Smooth muscle cell (in vitro differentiated cells): ENCODE results near the gene MRGPRD. TPM values are rescaled to one million over a fixed set of nuclear protein-coding genes. Genes with fewer than 3 reads are reported as not detected.

ENCODE experiments used
- DNase-seq: peaks from one replicate; lab custom pipeline; 2025; ENCODE audit not compliant: unreplicated experiment; lab: John Stamatoyannopoulos, UW
- H2AFZ ChIP-seq: fragments of 200-600 bp; sonication (generic); 2 replicates; pipeline ENCODE4 v1.6.0; 2016; ENCODE audit warnings: antibody characterized with exemption, low read depth, mild to moderate bottlenecking
- H3F3A ChIP-seq: fragments of 200-600 bp; sonication (generic); 2 replicates; pipeline ENCODE4 v1.6.0; 2017; ENCODE audit warnings: antibody characterized with exemption, low read depth
- H3K27ac ChIP-seq: fragments of 200-600 bp; sonication (generic); 2 replicates; pipeline ENCODE4 v1.5.1; 2016; ENCODE audit warnings: low read depth, mild to moderate bottlenecking
- H3K27me3 ChIP-seq: fragments of 200-600 bp; sonication (generic); 2 replicates; pipeline ENCODE4 v1.6.1; 2016; ENCODE audit warnings: low read depth, mild to moderate bottlenecking
- H3K36me3 ChIP-seq: fragments of 200-600 bp; sonication (generic); 2 replicates; pipeline ENCODE4 v1.5.1; 2016; ENCODE audit warnings: low read depth
- H3K4me1 ChIP-seq: fragments of 200-600 bp; sonication (generic); 2 replicates; pipeline ENCODE4 v1.5.1; 2016; ENCODE audit warnings: low read depth
- H3K4me2 ChIP-seq: fragments of 200-600 bp; sonication (generic); 2 replicates; pipeline ENCODE4 v1.6.0; 2016; ENCODE audit warnings: mild to moderate bottlenecking
- H3K4me3 ChIP-seq: fragments of 200-600 bp; sonication (generic); 2 replicates; pipeline ENCODE4 v1.5.1; 2016; ENCODE audit warnings: mild to moderate bottlenecking
- H3K79me2 ChIP-seq: fragments of 200-600 bp; sonication (generic); 2 replicates; pipeline ENCODE4 v1.6.0; 2016; ENCODE audit warnings: low read depth, mild to moderate bottlenecking
- H3K9ac ChIP-seq: fragments of 200-600 bp; sonication (generic); 2 replicates; pipeline ENCODE4 v1.6.0; 2016; ENCODE audit warnings: low read depth
- H3K9me3 ChIP-seq: fragments of 200-600 bp; sonication (generic); replicated peaks from 2 replicates; pipeline ENCODE4 v1.5.1; 2016; ENCODE audit warnings: low read depth
- H4K20me1 ChIP-seq: fragments of 200-600 bp; sonication (generic); 2 replicates; pipeline ENCODE4 v1.6.0; 2016; ENCODE audit warnings: low read depth
- WGBS: methylation state at CpG from one replicate; pipeline ENCODE4 v1.1.7; 2016; ENCODE audit warnings: low lambda C conversion rate; 5-methylcytosine and 5-hydroxymethylcytosine counted together
- polyA plus RNA-seq: library from polyadenylated mRNA; unstranded; fragments of >200 nt; fragmentation: Nextera tagmentation; extraction: Ambion mirVana; gene quantifications from 2 replicates; pipeline ENCODE4 v1.2.1, GENCODE V29; 2016
- total RNA-seq: library from RNA; depleted of rRNA; stranded (reverse); fragments of >200 nt; gene quantifications from 2 replicates; pipeline ENCODE4 v1.2.3, GENCODE V29; 2014
- TF ChIP-seq, protein P1 (sequence below): fragments of 200-600 bp; sonication (generic); IDR thresholded peaks from 2 replicates; pipeline ENCODE4 v1.5.1; 2017; ENCODE audit warnings: borderline replicate concordance, mild to moderate bottlenecking, antibody characterized with exemption; ENCODE audit not compliant: insufficient read depth, poor library complexity, severe bottlenecking

Gene MRGPRD
- total and polyA plus RNA-seq, 2 experiments from 2014 or later = not detected

DNA sequence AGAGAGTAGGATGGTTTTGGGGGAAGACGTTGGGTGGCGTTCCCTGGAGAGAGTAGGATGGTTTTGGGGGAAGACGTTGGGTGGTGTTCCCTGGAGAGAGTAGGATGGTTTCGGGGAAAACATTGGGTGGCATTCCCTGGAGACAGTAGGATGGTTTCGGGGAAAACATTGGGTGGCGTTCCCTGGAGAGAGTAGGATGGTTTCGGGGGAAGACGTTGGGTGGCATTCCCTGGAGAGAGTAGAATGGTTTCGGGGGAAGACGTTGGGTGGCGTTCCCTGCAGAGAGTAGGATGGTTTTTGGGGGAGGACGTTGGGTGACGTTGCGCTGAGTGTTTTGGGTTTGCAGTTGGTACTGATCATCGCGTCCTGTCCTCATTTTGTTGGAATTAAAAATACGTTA is 48.9 kb downstream of the MRGPRD start:
- Histone ChIP-seq H3K27ac (no peak overlapping the region), H3K36me3 (no peaks in the 10 kb centered on the region), H3K27me3 (no peaks in the 10 kb centered on the region), H3F3A (no peaks in the 10 kb centered on the region), H3K4me1 (no peaks in the 10 kb centered on the region), H2AFZ (no peak overlapping the region), H3K9me3 (no peaks in the 10 kb centered on the region), H3K79me2 (no peaks in the 10 kb centered on the region), H3K9ac (no peak overlapping the region), H3K4me3 (no peak overlapping the region), H4K20me1 (no peaks in the 10 kb centered on the region), H3K4me2 (no peak overlapping the region)
- no peak for DNase-seq
- TF ChIP-seq, protein P1, sequence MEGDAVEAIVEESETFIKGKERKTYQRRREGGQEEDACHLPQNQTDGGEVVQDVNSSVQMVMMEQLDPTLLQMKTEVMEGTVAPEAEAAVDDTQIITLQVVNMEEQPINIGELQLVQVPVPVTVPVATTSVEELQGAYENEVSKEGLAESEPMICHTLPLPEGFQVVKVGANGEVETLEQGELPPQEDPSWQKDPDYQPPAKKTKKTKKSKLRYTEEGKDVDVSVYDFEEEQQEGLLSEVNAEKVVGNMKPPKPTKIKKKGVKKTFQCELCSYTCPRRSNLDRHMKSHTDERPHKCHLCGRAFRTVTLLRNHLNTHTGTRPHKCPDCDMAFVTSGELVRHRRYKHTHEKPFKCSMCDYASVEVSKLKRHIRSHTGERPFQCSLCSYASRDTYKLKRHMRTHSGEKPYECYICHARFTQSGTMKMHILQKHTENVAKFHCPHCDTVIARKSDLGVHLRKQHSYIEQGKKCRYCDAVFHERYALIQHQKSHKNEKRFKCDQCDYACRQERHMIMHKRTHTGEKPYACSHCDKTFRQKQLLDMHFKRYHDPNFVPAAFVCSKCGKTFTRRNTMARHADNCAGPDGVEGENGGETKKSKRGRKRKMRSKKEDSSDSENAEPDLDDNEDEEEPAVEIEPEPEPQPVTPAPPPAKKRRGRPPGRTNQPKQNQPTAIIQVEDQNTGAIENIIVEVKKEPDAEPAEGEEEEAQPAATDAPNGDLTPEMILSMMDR = no peak
- WGBS = 94% methylated on average over 17 of the region's 17 CpGs

DNA sequence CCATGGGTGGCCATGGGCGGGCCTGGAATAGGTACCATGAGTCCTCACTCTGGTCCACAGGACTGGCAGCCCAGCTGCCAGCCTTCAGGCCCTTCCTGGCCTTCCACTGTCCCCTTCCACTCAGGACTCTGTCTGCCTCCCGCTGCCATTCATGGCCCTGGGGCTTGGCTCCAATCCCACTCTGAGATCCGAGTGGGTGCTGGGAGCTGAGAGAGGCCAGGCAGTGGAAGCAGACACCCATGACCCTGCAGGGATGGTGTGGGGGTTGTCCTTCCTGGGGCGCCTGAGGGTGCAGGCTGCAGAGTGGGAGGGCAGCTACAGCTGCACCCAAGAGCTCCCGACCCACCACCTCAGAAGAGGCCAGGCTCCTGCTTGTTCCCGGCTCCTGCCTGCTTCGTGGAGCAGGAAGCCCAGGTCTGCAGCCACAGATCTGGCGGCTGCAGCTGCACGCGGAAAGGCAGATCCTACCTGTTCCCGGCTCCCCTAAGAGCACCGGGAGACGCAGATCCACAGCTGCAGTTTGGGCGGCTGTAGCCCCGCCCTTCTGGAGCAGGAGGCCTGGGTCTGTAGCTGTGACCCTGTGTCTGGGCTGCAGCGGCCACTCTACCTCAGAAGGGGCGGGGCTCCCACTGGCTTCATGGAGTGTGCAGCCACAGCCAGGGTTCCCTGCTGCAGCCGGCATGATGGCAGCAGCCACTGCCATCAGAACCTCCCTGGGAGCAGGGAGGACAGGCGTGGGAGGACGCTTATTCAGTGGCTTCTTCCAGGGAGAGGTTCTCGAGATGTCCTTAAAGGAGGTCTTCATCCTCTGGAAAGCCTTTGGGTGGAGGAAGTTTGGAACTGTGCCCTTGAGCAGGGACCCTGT is 49.6 kb downstream of the MRGPRD start:
- no peaks in the 10 kb centered on the region for H3K79me2 ChIP-seq
- no peaks in the 10 kb centered on the region for H4K20me1 ChIP-seq
- H3K27ac ChIP-seq = no peak overlapping the region
- H3K4me1 ChIP-seq = no peaks in the 10 kb centered on the region
- no peak for DNase-seq
- no peak overlapping the region for H2AFZ ChIP-seq
- H3K27me3 ChIP-seq = no peaks in the 10 kb centered on the region
- H3K36me3 ChIP-seq = peaks cover 3% of the 10 kb centered on the region
- no peak overlapping the region for H3K4me3 ChIP-seq
- no peaks in the 10 kb centered on the region for H3F3A ChIP-seq
- H3K9ac ChIP-seq = no peak overlapping the region
- WGBS = 94% methylated on average over 21 of the region's 21 CpGs
- TF ChIP-seq, protein P1 = no peak
- H3K9me3 ChIP-seq = no peaks in the 10 kb centered on the region
- H3K4me2 ChIP-seq = no peak overlapping the region

Other genes with a start within 250 kb of the MRGPRD start
- 0.45 and 1.3 TPM in 2 replicates for gene TESMIN, start 229.5 kb downstream of the MRGPRD start, total RNA-seq
- 1.6 and 4.8 TPM in 2 replicates for gene TESMIN, start 229.5 kb downstream of the MRGPRD start, polyA plus RNA-seq
- gene CPT1A, start 139.1 kb downstream of the MRGPRD start, total RNA-seq = 1.7 and 1.9 TPM in 2 replicates
- gene CPT1A, start 139.1 kb downstream of the MRGPRD start, polyA plus RNA-seq = 0.24 and 0.98 TPM in 2 replicates
- gene MRPL21, start 77.2 kb downstream of the MRGPRD start, total RNA-seq = 41.2 and 49.3 TPM in 2 replicates
- gene MRPL21, start 77.2 kb downstream of the MRGPRD start, polyA plus RNA-seq = 110 and 116 TPM in 2 replicates
- 9.5 and 13.3 TPM in 2 replicates for gene IGHMBP2, start 77.1 kb downstream of the MRGPRD start, total RNA-seq
- 12.1 and 13.2 TPM in 2 replicates for gene IGHMBP2, start 77.1 kb downstream of the MRGPRD start, polyA plus RNA-seq
- gene MRGPRF, start 32.3 kb upstream of the MRGPRD start, total RNA-seq = 6.7 and 6.8 TPM in 2 replicates
- gene MRGPRF, start 32.3 kb upstream of the MRGPRD start, polyA plus RNA-seq = 17.2 and 20.1 TPM in 2 replicates
- gene TPCN2, start 67.9 kb upstream of the MRGPRD start, total RNA-seq = 5.9 and 7.4 TPM in 2 replicates
- gene TPCN2, start 67.9 kb upstream of the MRGPRD start, polyA plus RNA-seq = 10.5 and 13.6 TPM in 2 replicates
- gene SMIM38, start 174.9 kb upstream of the MRGPRD start, total RNA-seq = 0.27 and 0.31 TPM in 2 replicates
- gene SMIM38, start 174.9 kb upstream of the MRGPRD start, polyA plus RNA-seq = 0.79 TPM in 1 of 2 replicates, not detected in the other